ENCODE measurements around the gene SSC4D.
"Not testable (repeated sequence)": the region's sequence is repeated elsewhere in the genome, so short reads cannot be mapped to it uniquely, and the experiment has no call there.

SSC4D gene

DNA sequence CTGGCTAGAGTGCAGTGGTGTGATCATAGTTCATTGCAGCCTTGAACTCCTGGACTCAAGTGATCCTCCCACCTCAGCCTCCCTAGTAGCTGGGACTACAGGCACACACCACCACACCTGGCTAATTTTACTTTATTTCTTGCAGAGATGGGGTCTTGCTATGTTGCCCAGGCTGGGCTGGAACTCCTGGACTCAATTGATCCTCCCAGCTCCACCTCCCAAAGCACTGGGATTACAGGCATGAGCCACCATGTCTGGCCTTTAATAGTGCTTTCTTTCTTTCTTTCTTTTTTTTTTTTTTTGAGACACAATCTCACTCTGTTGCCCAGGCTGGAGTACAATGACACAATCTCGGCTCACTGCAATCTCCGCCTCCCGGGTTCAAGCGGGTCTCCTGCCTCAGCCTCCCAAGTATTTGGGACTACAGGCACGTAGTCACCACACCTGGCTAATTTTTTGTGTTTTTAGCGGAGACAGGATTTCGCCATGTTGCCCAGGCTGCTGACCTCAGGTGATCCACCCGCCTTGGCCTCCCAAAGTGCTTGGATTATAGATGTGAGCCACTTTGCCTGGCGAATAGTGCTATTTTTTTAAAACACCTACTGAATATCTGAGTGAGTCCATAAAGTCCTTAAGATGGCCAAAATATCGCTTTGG lies 8.3 kb upstream of the SSC4D start:
- DNase-seq: not testable (repeated sequence)

DNA sequence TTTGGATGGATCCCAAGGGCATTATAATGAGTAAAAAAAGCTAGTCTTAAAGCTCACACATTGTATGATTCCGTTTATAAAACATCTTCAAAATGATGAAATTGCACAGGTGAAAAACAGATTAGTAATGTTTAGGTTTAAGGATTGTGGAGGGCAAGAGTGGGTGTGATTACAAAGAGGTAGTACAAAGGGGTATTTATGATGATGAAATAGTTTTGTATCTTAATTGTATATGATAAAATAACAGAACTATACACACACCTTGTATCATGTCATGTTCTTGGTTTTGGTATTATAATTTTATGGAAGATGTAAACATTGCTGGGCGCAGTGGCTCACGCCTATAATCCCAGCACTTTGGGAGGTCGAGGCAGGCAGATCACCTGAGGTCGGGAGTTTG lies 2.8 kb upstream of the SSC4D start:
- DNase-seq: no peak

DNA sequence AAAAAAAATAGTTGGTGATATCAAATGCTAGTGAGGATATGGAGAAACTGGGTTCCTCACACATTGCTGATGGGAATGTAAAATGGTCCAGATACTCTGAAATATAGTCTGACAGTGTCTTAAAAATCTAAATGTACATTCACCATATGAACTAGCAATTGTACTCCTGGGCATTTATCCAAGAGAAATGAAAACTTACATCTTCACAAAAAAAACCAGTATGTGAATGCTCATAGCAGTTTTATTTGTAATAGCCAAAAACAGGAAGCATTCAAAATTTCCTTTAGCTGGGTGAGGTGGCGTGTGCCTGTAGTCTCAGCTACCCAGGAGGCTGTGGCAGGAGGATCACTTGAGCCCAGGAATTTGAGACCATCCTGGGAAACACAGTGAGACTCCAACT lies 2.1 kb upstream of the SSC4D start:
- DNase-seq: no peak

DNA sequence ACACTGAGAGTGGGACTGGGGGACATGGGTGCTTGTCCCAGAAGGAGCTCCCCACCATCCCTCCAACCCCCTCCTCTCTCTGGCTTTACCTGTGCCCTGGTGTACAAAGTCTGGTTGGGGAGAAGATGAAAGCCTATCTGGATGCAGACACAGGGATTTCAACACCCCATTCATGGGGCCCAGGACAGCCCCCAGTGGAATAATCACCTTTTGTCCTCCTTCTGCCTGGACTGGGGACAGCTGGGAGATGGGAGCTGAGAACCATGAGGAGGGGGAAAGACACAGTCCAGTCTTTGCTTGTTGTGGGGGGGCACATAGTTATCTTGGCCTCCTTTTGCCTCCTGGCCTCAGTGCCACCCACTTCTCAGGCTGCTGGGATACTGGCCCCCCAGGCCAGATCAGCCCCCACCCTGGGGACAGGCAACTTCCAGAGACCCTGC lies 1.4 kb downstream of the SSC4D start:
- no peak for DNase-seq

DNA sequence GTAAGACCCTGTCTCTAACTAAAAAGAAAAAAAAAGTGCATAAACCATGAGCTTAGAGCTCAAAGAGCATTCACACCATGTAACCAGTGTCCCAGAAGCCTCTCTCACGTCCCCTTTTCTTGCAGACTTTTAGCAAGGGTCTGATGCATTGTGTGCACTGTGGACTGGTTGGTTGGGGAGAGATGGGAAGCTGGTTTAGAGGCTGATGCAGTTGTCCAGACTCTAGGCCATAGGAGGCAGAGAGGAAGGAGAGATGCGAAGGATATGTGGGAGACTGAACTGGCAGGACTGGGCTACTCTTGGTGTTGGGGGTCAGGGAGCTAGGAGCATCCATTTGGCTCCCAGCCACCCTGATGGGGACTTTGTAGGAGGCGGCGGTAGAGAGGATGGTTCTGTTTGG lies 1.8 kb downstream of the SSC4D start:
- DNase-seq: no peak

DNA sequence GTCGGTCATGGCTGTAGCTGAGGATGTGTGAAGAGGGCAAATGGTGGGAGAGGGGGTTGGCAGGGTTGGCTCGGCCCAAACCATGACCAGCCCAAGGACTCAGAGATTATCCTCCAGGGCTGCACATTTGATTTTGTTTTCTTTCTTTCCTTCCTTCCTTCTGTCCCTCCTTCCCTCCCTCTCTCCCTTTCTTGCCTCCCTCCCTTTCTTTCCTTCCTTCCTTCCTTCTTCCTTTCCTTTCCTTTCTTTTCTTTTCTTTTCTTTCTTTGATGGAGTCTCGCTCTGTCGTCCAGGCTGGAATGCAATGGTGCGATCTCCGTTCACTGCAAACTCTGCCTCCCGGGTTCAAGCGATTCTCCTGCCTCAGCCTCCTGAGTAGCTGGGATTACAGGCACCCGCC lies 3.8 kb downstream of the SSC4D start:
- DNase-seq: no peak

DNA sequence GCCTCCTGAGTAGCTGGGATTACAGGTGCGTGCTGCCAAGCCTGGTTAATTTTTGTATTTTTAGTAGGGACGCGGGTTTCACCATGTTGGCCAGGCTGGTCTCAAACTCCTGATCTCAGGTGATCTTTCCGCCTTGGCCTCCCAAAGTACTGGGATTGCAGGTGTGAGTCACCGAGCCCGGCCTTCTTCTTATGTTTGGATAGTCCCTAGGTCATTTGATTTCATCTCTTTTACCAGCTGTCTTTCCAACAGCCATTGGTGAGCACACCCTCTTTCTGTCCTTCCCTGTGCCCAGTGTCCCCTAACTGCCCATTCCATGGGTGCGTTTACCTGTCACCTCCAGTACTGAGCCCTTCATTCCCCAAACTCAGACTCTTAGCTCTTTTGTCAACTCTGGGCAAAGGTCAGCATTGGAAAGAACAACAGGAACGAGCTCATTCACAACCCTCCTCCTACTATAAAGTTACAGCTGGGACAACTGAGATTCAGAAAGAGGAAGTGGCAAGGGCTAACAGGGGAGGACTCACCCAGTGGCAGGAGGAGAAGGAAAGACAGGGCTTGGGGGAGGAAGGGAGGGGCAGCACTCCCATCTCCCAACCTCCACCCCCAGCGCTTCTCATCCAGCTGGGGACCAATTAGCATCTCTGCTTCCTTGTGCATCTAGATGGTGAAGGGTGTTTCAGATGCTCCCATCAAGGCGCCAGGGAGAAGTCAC lies 5.6 kb downstream of the SSC4D start:
- DNase-seq: no peak

DNA sequence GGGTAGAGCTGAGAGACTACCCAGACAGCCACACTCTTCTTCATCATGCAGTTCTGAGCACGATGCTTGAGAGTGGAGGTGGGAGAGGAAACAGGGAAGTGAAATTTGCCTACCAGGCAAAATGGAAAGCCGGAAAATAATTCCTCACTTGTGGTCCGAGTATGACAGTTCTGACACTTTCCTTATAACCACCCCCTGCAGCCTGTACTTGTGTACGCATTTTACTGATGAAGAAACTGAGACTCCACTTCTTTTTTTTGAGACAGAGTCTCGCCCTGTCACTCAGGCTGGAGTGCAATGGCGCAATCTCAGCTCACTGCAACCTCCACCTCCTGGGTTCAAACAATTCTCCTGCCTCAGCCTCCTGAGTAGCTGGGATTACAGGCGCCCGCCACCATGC lies 6.4 kb downstream of the SSC4D start:
- not testable (repeated sequence) for DNase-seq

DNA sequence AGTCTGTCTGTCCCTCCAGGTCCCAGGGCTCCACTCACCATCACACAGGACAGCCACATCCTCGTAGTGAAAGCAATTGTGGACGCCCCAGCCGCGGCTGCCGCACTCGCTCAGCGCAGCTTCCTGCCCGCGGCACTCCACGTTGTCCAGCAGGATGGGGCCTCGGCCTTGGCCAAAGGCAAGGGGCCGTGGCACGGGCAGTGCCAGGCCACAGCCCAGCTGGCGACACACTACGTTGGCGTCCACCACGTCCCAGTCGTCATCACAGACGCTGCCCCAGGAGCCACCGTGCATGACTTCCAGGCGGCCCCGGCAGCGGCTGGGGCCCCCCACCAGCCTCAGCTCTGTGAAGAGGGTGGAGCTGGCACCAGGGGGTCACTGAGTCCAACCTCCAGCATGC lies 9.2 kb downstream of the SSC4D start:
- DNase-seq: no peak

DNA sequence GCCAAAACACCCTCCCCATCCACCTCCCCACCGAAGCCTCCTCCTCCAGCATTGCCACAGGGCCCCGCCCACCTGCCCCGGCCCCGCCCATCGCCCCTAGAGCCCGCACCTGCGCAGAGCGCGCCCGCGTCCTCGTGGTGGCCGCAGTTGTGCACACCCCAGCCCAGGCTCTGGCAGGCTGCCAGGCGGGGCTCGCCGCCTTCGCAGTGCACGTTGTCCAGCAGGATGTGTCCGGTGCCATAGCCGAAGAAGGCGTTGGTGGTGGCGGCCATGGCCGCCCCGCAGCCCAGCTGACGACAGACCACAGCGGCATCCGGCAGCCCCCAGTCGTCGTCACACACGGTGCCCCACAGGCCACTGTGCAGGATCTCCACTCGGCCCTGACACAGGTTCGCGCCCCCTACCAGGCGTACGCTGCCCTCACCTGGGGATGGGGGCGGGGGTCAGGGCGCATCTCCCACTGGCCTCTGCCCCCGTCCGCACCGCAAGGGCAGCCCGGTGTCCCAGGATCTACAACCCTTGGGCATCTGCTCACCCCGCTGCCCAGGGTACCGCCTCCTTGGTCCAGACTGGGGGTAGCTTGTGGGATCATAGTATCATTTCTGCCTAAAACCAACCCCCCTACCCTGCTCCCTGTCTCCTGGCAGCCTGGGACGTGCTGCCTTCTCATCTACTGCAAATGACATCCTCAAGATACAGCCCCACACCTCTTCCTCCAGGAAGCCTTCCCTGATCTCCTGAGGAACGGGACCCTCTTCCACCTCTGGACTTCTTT lies 11.9 kb downstream of the SSC4D start:
- peak; percentile 81 for DNase-seq

DNA sequence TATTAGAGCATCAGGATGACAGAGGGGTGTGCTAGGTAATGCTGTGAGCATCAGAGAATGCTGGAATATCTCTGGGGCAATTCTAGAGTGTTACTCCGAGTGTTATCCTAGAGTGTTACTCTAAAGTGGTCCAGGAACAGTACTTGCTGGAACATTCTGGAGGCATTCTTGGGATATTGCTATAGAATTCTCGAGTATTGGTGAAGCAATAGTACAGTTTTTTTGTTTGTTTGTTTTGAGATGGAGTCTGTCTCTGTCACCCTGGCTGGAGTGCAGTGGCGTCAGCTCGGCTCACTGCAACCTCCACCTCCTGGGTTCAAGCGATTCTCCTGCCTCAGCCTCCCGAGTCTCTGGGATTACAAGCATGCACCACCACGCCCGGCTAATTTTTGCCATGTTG lies 12.6 kb downstream of the SSC4D start:
- DNase-seq: no peak

DNA sequence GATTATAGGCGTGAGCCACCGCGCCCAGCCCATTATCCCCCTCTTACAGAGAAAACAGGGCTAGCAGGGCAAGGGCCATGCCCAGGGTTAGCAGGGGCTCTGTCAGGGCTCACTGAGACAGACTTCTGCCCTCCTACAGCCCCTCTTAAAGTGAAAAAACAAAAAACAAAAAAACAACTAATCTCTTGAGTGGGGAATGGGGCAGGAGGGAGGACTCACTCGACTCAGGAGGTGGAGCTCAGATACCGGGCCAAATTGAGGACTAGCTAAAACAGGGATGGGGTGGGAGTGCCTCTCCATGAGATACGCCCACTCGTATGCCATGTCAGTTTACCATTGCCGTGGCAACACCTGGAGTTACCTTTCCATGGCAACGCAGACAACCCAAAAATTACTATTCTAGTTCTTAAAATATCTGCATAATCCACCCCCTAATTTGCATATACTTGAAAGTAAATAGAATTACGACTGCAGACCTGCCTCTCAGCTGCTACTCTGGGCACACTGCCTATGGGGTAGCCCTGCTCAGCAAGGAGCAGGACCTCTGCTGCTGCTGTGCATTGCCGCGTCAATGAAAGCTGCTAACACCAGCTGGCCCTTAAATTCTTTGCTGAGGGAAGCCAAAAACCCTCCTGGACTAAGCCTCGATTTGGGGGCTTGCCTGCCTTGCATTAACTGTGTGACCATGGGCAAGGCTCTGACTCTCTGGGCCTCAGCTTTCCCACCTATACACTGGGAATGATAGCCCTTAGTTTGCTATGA lies 13.4 kb downstream of the SSC4D start:
- no peak for DNase-seq

DNA sequence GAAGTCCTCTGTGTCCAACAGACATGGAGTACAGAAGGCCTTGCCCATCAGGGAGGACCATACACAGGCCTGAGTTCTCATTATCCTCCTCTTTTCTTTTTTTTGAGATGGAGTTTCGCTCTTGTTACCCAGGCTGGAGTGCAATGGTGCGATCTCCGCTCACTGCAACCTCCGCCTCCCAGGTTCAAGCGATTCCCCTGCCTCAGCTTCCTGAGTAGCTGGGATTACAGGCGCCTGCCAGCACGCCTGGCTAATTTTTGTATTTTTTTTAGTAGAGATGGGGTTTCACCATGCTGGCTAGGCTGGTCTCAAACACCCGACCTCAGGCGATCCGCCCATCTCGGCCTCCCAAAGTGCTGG lies 13.9 kb downstream of the SSC4D start:
- DNase-seq: not testable (repeated sequence)

DNA sequence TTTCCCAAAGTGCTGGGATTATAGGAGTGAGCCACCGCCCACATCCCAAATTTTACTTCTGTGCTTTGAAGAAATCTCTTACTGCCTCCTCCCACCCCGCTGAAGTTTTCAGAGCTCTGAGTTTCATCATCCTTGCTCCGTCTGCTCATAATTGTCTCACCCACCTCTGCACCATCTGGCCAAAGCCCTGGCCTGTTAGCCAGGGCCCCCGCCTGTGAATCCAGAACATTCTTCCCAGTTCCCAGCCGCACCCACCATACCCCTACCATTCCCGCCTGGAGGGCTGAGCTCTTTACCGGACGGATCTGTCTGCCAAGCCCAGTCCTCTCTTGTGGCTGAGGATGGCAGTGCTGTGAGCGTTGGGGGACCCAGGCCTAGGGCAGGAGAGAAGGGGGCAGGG lies 14.5 kb downstream of the SSC4D start:
- no peak for DNase-seq

DNA sequence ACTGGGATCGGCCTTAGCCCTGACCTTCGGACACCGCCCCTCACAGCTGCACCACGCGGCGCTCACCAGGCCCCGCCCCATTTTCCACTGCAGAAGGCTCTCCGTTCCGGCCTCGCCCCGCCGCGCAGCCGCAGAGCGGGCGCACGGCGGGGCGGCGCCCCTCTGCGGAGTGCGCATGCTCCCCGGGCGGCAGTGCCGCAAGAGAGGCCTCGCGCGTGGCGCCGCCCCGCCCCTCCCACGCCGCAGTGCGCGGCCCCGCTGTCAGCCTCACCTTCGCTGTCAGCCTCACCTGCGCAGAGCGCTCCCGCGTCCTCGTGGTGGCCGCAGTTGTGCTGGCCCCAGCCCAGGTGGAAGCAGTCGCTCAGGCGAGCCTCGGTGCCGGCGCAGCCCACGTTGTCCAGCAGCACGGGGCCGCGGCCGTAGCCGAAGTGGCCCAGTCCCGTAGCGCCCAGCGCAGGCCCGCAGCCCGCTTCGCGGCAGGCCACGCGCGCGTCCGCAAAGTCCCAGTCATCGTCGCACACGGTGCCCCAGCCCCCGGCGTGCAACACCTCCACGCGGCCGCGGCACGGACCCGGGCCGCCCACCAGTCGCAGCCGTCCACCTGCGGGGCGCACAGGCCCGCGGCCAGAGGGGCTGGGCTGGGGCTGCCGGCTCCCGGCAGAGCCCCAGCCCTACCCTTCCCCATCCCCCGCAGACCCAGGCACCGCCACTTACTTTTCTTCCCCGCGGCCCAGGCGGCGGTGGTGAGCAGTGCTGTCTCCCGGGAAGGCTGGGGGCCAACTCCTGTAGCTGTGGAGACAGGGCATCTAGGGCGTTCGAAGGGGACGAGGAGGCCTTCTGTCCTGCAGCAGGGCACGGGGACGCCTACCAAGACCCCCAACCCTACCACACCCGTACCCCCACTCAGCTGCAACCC lies 16.1 kb downstream of the SSC4D start:
- peak; percentile 95 for DNase-seq

DNA sequence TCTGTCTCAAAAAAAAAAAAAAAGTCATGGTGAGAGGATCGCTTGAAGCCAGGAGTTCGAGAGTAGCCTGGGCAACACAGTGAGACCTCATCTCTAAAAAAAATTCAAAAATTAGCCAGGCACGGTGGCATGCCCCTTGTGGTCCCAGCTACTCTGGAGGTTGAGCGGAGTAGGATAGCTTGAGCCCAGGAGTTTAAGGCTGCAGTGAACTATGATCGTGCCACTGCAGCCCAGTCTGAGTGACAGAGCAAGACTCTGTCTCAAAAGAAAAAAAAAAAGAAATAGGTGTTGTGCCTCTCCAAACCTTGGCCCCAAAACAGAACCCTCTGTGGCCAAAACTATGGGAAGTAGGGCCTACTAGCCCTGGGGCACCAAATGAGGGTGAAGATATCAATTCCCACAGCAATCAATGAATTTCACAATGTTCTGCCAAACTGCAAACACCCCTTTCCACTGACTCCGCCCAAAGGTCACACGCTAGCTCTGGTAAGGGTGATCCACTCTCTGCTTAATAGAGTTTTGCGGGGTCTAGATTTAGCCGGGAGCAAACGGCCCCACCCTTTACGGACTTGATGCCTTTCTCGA lies 16.9 kb downstream of the SSC4D start:
- no peak for DNase-seq

DNA sequence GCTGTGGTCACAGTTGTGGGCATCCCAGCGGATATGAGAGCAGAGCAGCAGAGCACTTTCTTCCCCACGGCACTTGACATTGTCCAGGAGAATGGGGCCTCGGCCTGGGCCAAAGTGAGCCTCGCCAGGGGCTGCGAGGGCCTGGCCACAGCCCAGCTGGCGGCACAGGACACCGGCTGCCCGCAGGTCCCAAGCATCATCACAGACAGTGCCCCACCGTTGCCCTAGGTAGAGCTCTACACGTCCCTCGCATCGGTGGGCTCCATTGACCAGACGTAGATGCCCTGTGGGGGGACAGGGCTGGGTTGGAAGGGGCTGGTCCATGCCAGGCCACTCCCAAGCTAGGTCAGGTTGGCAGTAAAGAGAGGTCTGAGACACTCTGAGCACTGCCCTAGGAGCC lies 19.4 kb downstream of the SSC4D start:
- DNase-seq: no peak

DNA sequence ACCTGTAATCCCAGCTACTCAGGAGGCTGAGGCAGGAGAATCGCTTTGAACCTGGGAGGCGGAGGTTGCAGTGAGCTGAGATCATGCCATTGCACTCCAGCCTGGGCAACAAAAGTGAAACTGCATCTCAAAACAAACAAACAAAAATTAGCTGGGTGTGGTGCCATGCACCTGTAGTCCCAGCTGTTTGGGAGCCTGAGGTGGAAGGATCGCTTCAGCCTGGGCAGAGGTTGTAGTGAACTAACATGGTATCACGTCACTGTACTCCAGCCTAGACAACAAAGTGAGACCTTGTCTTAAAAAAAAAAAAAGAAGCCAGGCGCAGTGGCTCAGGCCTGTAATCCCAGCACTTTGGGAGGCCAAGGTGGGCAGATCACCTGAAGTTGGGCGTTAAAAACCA lies 21.7 kb downstream of the SSC4D start:
- not testable (repeated sequence) for DNase-seq

DNA sequence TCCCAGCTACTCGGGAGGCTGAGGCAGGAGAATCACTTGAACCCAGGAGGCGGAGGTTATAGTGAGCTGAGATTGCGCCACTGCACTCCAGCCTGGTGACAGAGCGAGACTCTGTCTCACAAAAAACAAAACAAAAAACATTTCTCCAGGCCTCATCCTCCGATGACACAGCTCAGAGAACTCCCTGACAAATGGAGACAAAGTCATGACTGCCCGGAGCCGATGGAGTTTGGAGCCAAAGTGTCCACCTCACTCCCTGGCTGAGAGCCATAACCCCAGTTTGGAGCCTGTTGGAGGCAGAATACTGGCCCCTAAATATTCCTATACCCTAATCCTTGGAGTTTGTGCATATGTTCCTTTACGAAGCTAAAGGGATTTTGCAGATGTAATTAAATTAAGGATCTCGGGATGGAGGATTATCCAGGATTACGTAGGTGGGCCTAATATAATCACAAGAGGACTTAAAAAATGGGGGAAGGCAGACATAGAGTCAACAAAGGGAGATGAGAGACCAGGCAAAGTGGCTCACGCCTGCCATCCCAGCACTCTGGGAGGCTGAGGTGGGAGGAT lies 22.7 kb downstream of the SSC4D start:
- DNase-seq: no peak

DNA sequence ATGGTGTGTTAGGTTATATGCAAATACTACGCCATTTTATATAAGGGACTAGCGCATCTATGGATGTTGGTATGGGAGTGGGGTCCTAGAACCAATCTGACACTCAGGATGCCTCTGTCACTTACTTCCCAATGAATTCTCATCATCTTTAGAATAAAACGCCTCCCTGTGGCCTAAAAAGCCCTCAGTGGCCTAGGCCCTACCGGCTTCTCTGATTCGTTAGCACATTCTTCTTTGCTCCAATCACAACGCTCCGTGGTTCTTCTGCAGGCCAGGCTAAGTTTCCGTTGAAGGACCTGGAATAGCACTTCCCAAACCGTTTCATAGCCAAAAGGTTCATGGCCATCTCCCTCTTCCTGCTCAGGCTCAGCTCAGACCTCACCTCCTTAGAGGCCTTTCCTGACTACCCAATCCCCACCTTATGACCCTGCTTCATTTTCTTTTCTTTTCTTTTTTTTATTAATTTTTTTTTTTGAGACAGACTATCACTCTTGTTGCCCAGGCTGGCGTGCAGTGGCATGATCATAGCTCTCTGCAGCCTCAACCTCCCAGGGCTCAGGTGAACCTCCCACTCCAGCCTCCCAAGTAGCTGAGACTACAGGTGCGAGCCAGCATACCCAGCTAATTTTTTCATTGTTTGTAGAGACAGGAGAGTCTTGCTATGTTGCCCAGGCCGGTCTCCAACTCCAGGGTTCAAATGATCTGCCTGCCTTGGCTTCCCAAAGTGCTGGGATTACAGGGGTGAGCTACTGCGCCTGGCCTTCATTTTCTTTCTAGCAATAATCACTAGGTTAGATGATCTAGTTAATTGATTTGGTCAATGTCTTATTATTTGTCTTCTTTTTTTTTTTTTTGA lies 26.2 kb downstream of the SSC4D start:
- no peak for DNase-seq

All from right forelimb (tissue), 1 donor.